K562 (cell line): Measurements from ENCODE around the gene AGAP1. TPM values are rescaled to one million over a fixed set of nuclear protein-coding genes. Genes with fewer than 3 reads are reported as not detected.
A peak's percentile ranks its signal among the peaks of the same experiment; 100 is the strongest.

Source experiments
- ATAC-seq: fragments of 200-7000 bp; cut with Tn5 transposase; 3 replicates; pipeline ENCODE4 v1.9.1; 2020; ENCODE audit warnings: moderate library complexity
- BruUV-seq: library from RNA; stranded (reverse); fragments of 400-500 nt; replicated peaks from 2 replicates; lab custom pipeline; 2021; lab: Mats Ljungman, UMichigan
- CTCF ChIA-PET: fragments of 300-600 bp; formaldehyde crosslinking; extraction: SDS; loops from one replicate; lab custom pipeline; 2021; ENCODE audit warnings: low intra/inter-chr PET ratio; lab: Yijun Ruan, JAX
- POLR2A ChIA-PET: fragments of 300-600, 350-650 bp; sonication (Branson Sonifier 250); formaldehyde crosslinking; extraction: SDS; loops from one replicate; lab custom pipeline; 2021; ENCODE audit warnings: antibody characterized with exemption, inconsistent platforms; lab: Yijun Ruan, JAX
- DNase-seq, 4 experiments: peaks; one replicate each; pipeline versions ENCODE4 v3.0.0 to v3.0.0-alpha.2; 2011 to 2018; ENCODE audit warnings: low spot score in 3 of 4, mixed read lengths in 3 of 4; ENCODE audit errors: extremely low read depth in 1 of 4
- FAIRE-seq: peaks from 2 replicates; lab custom pipeline; 2011; peaks lifted over from hg19 to GRCh38; lab: Jason Lieb, UNC
- H2AFZ ChIP-seq: 2 replicates; pipeline ENCODE4 v1.6.0; 2011; ENCODE audit warnings: low read depth, low read length, control low read depth, inconsistent platforms
- H3K27ac ChIP-seq: fragments of 200-600 bp; 3 replicates; pipeline ENCODE4 v1.8.0; 2011; ENCODE audit warnings: low read depth, mild to moderate bottlenecking, control low read depth, inconsistent platforms, low read length, moderate library complexity, mixed read lengths; ENCODE audit errors: extremely low read depth
- H3K27me3 ChIP-seq, 2 experiments: fragments of 300-600 bp in 1 of 2; 2 replicates in 1 of 2; 3 replicates in 1 of 2; pipeline versions ENCODE4 v1.6.0 to v1.8.0; 2011; ENCODE audit warnings: inconsistent platforms in 2 of 2, low read length in 2 of 2, mild to moderate bottlenecking in 1 of 2, mixed read lengths in 1 of 2, moderate library complexity in 1 of 2; ENCODE audit not compliant: control insufficient read depth in 2 of 2, insufficient read depth in 2 of 2
- H3K36me3 ChIP-seq: fragments of 300-600 bp; 3 replicates; pipeline ENCODE4 v1.8.0; 2011; ENCODE audit warnings: mild to moderate bottlenecking, low read length, inconsistent platforms; ENCODE audit not compliant: control insufficient read depth, insufficient read depth
- H3K4me1 ChIP-seq, 2 experiments: fragments of 200-600 bp in 1 of 2; replicated peaks in 1 of 2; 2 replicates in 1 of 2; 3 replicates in 1 of 2; pipeline versions ENCODE4 v1.5.1 to v1.8.0; 2011; ENCODE audit warnings: inconsistent platforms in 2 of 2, low read length in 2 of 2, mild to moderate bottlenecking in 1 of 2, mixed read lengths in 1 of 2, moderate library complexity in 1 of 2; ENCODE audit not compliant: control insufficient read depth in 2 of 2, insufficient read depth in 2 of 2
- H3K4me2 ChIP-seq: 2 replicates; pipeline ENCODE4 v1.6.1; 2011; ENCODE audit warnings: low read length, control low read depth, inconsistent platforms, mixed read lengths; ENCODE audit not compliant: insufficient read depth
- H3K4me3 ChIP-seq: fragments of 200-600 bp; sonication (generic), shearing (Covaris generic); 2 replicates; pipeline ENCODE4 v1.5.1; 2016; ENCODE audit warnings: control low read depth, inconsistent platforms
- H3K79me2 ChIP-seq: fragments of 200-600 bp; 3 replicates; pipeline ENCODE4 v1.8.0; 2011; ENCODE audit warnings: low read length, inconsistent platforms; ENCODE audit not compliant: control insufficient read depth, insufficient read depth
- H3K9ac ChIP-seq, 2 experiments: 2 replicates each; pipeline versions ENCODE4 v1.6.0 to v1.6.1; 2011; ENCODE audit warnings: low read depth in 2 of 2, low read length in 2 of 2, control low read depth in 1 of 2, inconsistent platforms in 1 of 2, mild to moderate bottlenecking in 1 of 2, mixed read lengths in 1 of 2; ENCODE audit not compliant: insufficient read depth in 1 of 2
- H3K9me1 ChIP-seq: one replicate; pipeline ENCODE4 v1.6.0; 2011; ENCODE audit warnings: inconsistent platforms, mild to moderate bottlenecking, low read length, moderate library complexity; ENCODE audit not compliant: control insufficient read depth, insufficient read depth
- H3K9me3 ChIP-seq: replicated peaks from 2 replicates; pipeline ENCODE4 v1.5.1; 2011; ENCODE audit warnings: low read depth, low read length, inconsistent platforms; ENCODE audit not compliant: control insufficient read depth, insufficient read depth
- H4K20me1 ChIP-seq: replicated peaks from 2 replicates; pipeline ENCODE4 v1.6.1; 2011; ENCODE audit warnings: low read length, inconsistent platforms, mixed read lengths; ENCODE audit not compliant: control insufficient read depth, insufficient read depth
- CBFA2T2 ChIP-seq: fragments of 450-650 bp; conservative IDR thresholded peaks from 2 replicates; pipeline ENCODE4 v1.6.1; 2017; ENCODE audit warnings: mild to moderate bottlenecking
- ERF ChIP-seq: fragments of 450-650 bp; formaldehyde crosslinking; IDR thresholded peaks from 2 replicates; pipeline ENCODE4 v1.4.0; 2020; ENCODE audit warnings: mild to moderate bottlenecking, mixed read lengths
- FOXP4 ChIP-seq: sonication (generic); formaldehyde crosslinking; IDR thresholded peaks from 2 replicates; pipeline ENCODE4 v1.8.0; 2022; ENCODE audit warnings: mild to moderate bottlenecking, missing genetic modification reagents, borderline replicate concordance
- FUS ChIP-seq: fragments of 200-400 bp; formaldehyde crosslinking; optimal IDR thresholded peaks from 2 replicates; pipeline ENCODE3; 2017; ENCODE audit warnings: low read depth, low read length
- MAFF ChIP-seq: IDR thresholded peaks from 2 replicates; pipeline ENCODE4 v1.6.1; 2012; ENCODE audit warnings: low read length, improper control_type of control experiment
- RHOXF2B ChIP-seq: fragments of 250-450 bp; sonication (Bioruptor Pico); conservative IDR thresholded peaks from 2 replicates; pipeline ENCODE4 v1.5.1; 2021
- SIN3A ChIP-seq, 2 experiments: fragments of 150-350 bp in 1 of 2; IDR thresholded peaks; 2 replicates each; pipeline ENCODE4 v1.6.1; 2011 to 2016; ENCODE audit warnings: borderline replicate concordance in 2 of 2, low read depth in 2 of 2, low read length in 2 of 2, mild to moderate bottlenecking in 2 of 2, moderate library complexity in 2 of 2; ENCODE audit not compliant: control insufficient read depth in 1 of 2
- SIN3B ChIP-seq: fragments of 450-650 bp; IDR thresholded peaks from 2 replicates; pipeline ENCODE4 v1.6.1; 2017; ENCODE audit warnings: low read depth, mild to moderate bottlenecking, moderate library complexity
- TEAD1 ChIP-seq, 2 experiments: fragments of 450-650 bp in 1 of 2; sonication (generic) in 1 of 2; formaldehyde crosslinking; IDR thresholded peaks; 2 replicates each; pipeline versions ENCODE4 v1.4.0 to v1.8.0; 2020 to 2022; ENCODE audit warnings: mild to moderate bottlenecking in 2 of 2, missing genetic modification reagents in 1 of 2
- TSC22D4 ChIP-seq: fragments of 450-650 bp; IDR thresholded peaks from 2 replicates; pipeline ENCODE4 v1.6.1; 2016; ENCODE audit warnings: missing genetic modification characterization, missing biosample characterization, control low read depth
- XRCC3 ChIP-seq: fragments of 450-650 bp; IDR thresholded peaks from 2 replicates; pipeline ENCODE4 v1.6.1; 2017; ENCODE audit warnings: mild to moderate bottlenecking, moderate library complexity
- ZKSCAN3 ChIP-seq: fragments of 250-450 bp; sonication (Bioruptor Pico); IDR thresholded peaks from 2 replicates; pipeline ENCODE4 v1.4.0; 2020
- ZNF444 ChIP-seq: fragments of 250-450 bp; sonication (Bioruptor Pico); IDR thresholded peaks from 2 replicates; pipeline ENCODE4 v1.4.0; 2020; ENCODE audit warnings: mild to moderate bottlenecking, moderate library complexity
- ZNF696 ChIP-seq: fragments of 250-450 bp; sonication (Bioruptor Pico); conservative IDR thresholded peaks from 2 replicates; pipeline ENCODE4 v1.4.0; 2020; ENCODE audit warnings: mild to moderate bottlenecking, moderate library complexity
- WGBS: fragments of 100-300 bp; shearing (Covaris generic); methylation state at CpG from one replicate; pipeline ENCODE4 v1.1.6; 2016; ENCODE audit warnings: low coverage, mixed read lengths; ENCODE audit not compliant: insufficient coverage; ENCODE audit errors: missing lambda C conversion rate; 5-methylcytosine and 5-hydroxymethylcytosine counted together
- in situ Hi-C: fragments of 300-500 bp; cut with MboI; formaldehyde crosslinking; loops from 4 replicates; pipeline ENCODE4 v1.15.0; 2018; ENCODE audit warnings: inconsistent platforms, mixed read lengths
- intact Hi-C: fragments of 100-400 bp; cut with micrococcal nuclease; formaldehyde crosslinking; loops from 2 replicates; pipeline ENCODE4 v1.14.2; 2022
- polyA plus RNA-seq, 8 experiments: library from polyadenylated mRNA; depleted of rRNA in 4 of 8; stranded (reverse) in 5 of 8; unstranded in 3 of 8; fragments of >200 nt; fragmentation: Nextera tagmentation in 2 of 8; fragmentation: Illumina TruSeq in 1 of 8; extraction: Ambion mirVana in 2 of 8; extraction: Trizol in 1 of 8; gene quantifications; 2 replicates each; pipeline versions ENCODE4 v1.2.1 to v1.2.3, GENCODE V29; 2011 to 2014; ENCODE audit warnings: inconsistent platforms in 1 of 8, missing spikeins in 1 of 8
- total RNA-seq, 7 experiments: library from RNA; depleted of rRNA in 6 of 7; stranded (reverse); fragments of >200 nt in 6 of 7; fragmentation: Illumina TruSeq in 2 of 7; extraction: Trizol in 2 of 7; gene quantifications; 2 replicates each; pipeline versions ENCODE4 v1.2.1 to v1.2.3, GENCODE V29; 2011 to 2021; ENCODE audit warnings: low replicate concordance in 1 of 7
- TF ChIP-seq, protein P1 (sequence below): IDR thresholded peaks from 2 replicates; pipeline ENCODE4 v1.6.1; 2016; ENCODE audit warnings: missing genetic modification characterization, missing compliant biosample characterization

Gene AGAP1
- total and polyA plus RNA-seq, 9 of the 15 experiments (the other 6 are each of a cell fraction or from before 2014, with no cell fraction given) = 1.3 to 24.0 (median 10.6) TPM

- Histone ChIP-seq H3K36me3 (no peaks in the 10 kb centered on the region), H3K4me1 (peaks cover 0 to 4% of the 10 kb centered on the region in 2 experiments; a peak in 1 of 5 replicates), H3K79me2 (no peaks in the 10 kb centered on the region), H3K9me1 (no peaks in the 10 kb centered on the region), H3K27ac (no peak overlapping the region), H3K9me3 (no peaks in the 10 kb centered on the region), H3K4me2 (no peak overlapping the region), H3K9ac (no peak overlapping the region), H3K27me3 (no peaks in the 10 kb centered on the region), H2AFZ (no peak overlapping the region), H3K4me3 (no peak overlapping the region), H4K20me1 (peaks cover 3% of the 10 kb centered on the region)
- DNase-seq = peak in 1 of 4 experiments; percentile 2
- WGBS = 76% methylated on average over 9 of the region's 9 CpGs
- intact Hi-C loops = no loop called here
- peak; percentile 65 for ATAC-seq
- no TSS peak for BruUV-seq
- POLR2A ChIA-PET = no interaction called here
- CTCF ChIA-PET = no interaction called here
- no peak for FAIRE-seq
- in situ Hi-C loops = no loop called here
- no peak for TF ChIP-seq TSC22D4 (tag)
- no peak for TF ChIP-seq ZKSCAN3
- TF ChIP-seq XRCC3 = no peak
- no peak for TF ChIP-seq TEAD1 (CRISPR knock-in tag; IDR thresholded peaks at IDR 0.05)
- TF ChIP-seq, protein P1, sequence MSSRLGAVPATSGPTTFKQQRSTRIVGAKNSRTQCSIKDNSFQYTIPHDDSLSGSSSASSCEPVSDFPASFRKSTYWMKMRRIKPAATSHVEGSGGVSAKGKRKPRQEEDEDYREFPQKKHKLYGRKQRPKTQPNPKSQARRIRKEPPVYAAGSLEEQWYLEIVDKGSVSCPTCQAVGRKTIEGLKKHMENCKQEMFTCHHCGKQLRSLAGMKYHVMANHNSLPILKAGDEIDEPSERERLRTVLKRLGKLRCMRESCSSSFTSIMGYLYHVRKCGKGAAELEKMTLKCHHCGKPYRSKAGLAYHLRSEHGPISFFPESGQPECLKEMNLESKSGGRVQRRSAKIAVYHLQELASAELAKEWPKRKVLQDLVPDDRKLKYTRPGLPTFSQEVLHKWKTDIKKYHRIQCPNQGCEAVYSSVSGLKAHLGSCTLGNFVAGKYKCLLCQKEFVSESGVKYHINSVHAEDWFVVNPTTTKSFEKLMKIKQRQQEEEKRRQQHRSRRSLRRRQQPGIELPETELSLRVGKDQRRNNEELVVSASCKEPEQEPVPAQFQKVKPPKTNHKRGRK (tag) = no peak
- no peak for TF ChIP-seq RHOXF2B (CRISPR knock-in tag)
- no peak for TF ChIP-seq CBFA2T2
- TF ChIP-seq SIN3B = no peak
- TF ChIP-seq SIN3A (IDR thresholded peaks at IDR 0.05; ENCODE audit: borderline replicate concordance in 2 of 2, control insufficient read depth in 1 of 2, low read depth in 2 of 2, low read length in 2 of 2) = no peak
- TF ChIP-seq ERF (CRISPR knock-in tag) = no peak
- TF ChIP-seq MAFF = no peak
- TF ChIP-seq FUS = no peak
- TF ChIP-seq ZNF444 = no peak
- TF ChIP-seq FOXP4 = no peak
- no peak for TF ChIP-seq ZNF696
- TF ChIP-seq, all 486 proteins: peak for 0
Observed at GRCh38 chr2:235773188-235773928, 279.5 kb downstream of the AGAP1 start.
